Common myeloid progenitor, CD34-positive (primary cell): ENCODE results near the gene NTM.

Source experiments
- CTCF ChIA-PET: fragments of 350-600 bp; sonication (Branson Sonifier 250); formaldehyde crosslinking; loops from one replicate; lab custom pipeline; 2021; ENCODE audit warnings: antibody characterized with exemption; lab: Charles Lee
- POLR2A ChIA-PET: fragments of 350-600 bp; sonication (Branson Sonifier 250); formaldehyde crosslinking; loops from one replicate; lab custom pipeline; 2021; ENCODE audit warnings: antibody characterized with exemption; lab: Charles Lee
- DNase-seq, 3 donors: peaks; one replicate each; pipeline versions ENCODE4 v3.0.0 to v3.0.0-alpha.2; 2013
- H3K27ac ChIP-seq, 2 experiments: 1 replicate in 1 of 2; 2 replicates in 1 of 2; pipeline ENCODE4 v1.7.0; 2013; ENCODE audit warnings: inconsistent platforms in 2 of 2, low read length in 2 of 2, mild to moderate bottlenecking in 2 of 2, low read depth in 1 of 2, moderate library complexity in 1 of 2; ENCODE audit not compliant: severe bottlenecking in 2 of 2, insufficient read depth in 1 of 2, poor library complexity in 1 of 2
- H3K27me3 ChIP-seq, 5 experiments: replicated peaks in 2 of 5; 1 replicate in 3 of 5; 2 replicates in 2 of 5; pipeline versions ENCODE4 v1.6.1 to v1.7.0; 2013; ENCODE audit warnings: low read length in 4 of 5, mild to moderate bottlenecking in 2 of 5, moderate library complexity in 2 of 5, inconsistent platforms in 1 of 5; ENCODE audit not compliant: insufficient read depth in 5 of 5, control insufficient read depth in 4 of 5
- H3K36me3 ChIP-seq, 4 experiments: 1 replicate in 2 of 4; 2 replicates in 2 of 4; pipeline versions ENCODE4 v1.6.1 to v1.7.0; 2013; ENCODE audit warnings: low read length in 3 of 4, control low read depth in 1 of 4, mild to moderate bottlenecking in 1 of 4; ENCODE audit not compliant: control insufficient read depth in 4 of 4, insufficient read depth in 4 of 4
- H3K4me1 ChIP-seq, 4 experiments: 1 replicate in 3 of 4; 2 replicates in 1 of 4; pipeline versions ENCODE4 v1.6.1 to v1.7.1; 2013; ENCODE audit warnings: low read length in 3 of 4, mild to moderate bottlenecking in 3 of 4, control low read depth in 1 of 4, inconsistent platforms in 1 of 4, moderate library complexity in 1 of 4; ENCODE audit not compliant: control insufficient read depth in 4 of 4, insufficient read depth in 4 of 4; ENCODE audit errors: control extremely low read depth in 1 of 4
- H3K4me3 ChIP-seq, 7 experiments: 1 replicate in 4 of 7; 2 replicates in 3 of 7; pipeline versions ENCODE4 v1.5.1 to v1.7.0; 2013; ENCODE audit warnings: mild to moderate bottlenecking in 7 of 7, low read length in 6 of 7, moderate library complexity in 6 of 7, inconsistent platforms in 2 of 7, low read depth in 2 of 7, control low read depth in 1 of 7; ENCODE audit not compliant: insufficient read depth in 4 of 7, control insufficient read depth in 1 of 7; ENCODE audit errors: extremely low read depth in 1 of 7
- H3K9me3 ChIP-seq, 5 experiments: 1 replicate in 4 of 5; 2 replicates in 1 of 5; pipeline versions ENCODE4 v1.6.1 to v1.7.1; 2013; ENCODE audit warnings: low read length in 4 of 5, mild to moderate bottlenecking in 2 of 5, inconsistent platforms in 1 of 5, low read depth in 1 of 5, moderate library complexity in 1 of 5; ENCODE audit not compliant: control insufficient read depth in 4 of 5, insufficient read depth in 2 of 5; ENCODE audit errors: control extremely low read depth in 1 of 5
- WGBS: methylation state at CpG from one replicate; pipeline ENCODE4 v1.1.5; 2013; ENCODE audit not compliant: insufficient coverage; 5-methylcytosine and 5-hydroxymethylcytosine counted together

The NTM gene

GRCh38 chr11:131870305-131870704, 499.9 kb downstream of the NTM start:
- ChIA-PET POLR2A (interaction anchor here (0.5 kb wide), 1 partner anchor 22 kb away, joined by 3 read pairs; no protein-coding TSS in a partner anchor), CTCF (interaction anchor here (0.9 to 5.7 kb wide), 5 partner anchors 11 to 257 kb away, joined by 4 to 36 read pairs (median 17); no protein-coding TSS in a partner anchor)
- no peak for DNase-seq
- no peaks in the 10 kb centered on the region for H3K9me3 ChIP-seq
- no peak overlapping the region for H3K27ac ChIP-seq
- WGBS = 100% methylated on average over 2 of the region's 2 CpGs
- H3K27me3 ChIP-seq = no peaks in the 10 kb centered on the region
- no peak overlapping the region for H3K4me3 ChIP-seq
- H3K4me1 ChIP-seq = no peaks in the 10 kb centered on the region
- H3K36me3 ChIP-seq = no peaks in the 10 kb centered on the region

GRCh38 chr11:131871006-131871405, 500.6 kb downstream of the NTM start:
- CTCF ChIA-PET = interaction anchor here (1.3 to 5.7 kb wide), 2 partner anchors 123 to 256 kb away, joined by 3 to 36 read pairs; no protein-coding TSS in a partner anchor

DNA sequence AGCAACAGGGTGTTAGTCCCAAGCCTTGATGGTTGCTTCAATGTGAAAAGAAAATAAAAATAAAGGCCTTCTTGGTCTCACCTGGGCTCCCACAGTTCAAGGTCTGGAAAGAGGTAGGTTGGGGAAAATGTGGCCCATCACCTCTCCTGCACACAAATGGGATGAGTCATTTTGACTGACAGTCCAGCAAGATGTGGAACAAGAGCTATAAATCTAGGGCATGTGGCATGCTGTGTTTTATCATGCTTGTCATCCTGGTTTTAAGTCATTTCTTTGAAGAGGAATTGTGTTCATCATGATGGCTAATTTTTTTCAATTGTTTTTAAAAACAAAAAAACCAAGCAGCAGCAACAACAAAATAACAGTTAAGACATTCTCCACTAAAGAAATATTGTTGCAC, 503.7 kb downstream of the NTM start:
- no peaks in the 10 kb centered on the region for H3K36me3 ChIP-seq
- ChIA-PET CTCF (interaction anchor here (1.4 kb wide), 1 partner anchor 24 kb away, joined by 3 read pairs; no protein-coding TSS in a partner anchor), POLR2A (no interaction called here)
- H3K9me3 ChIP-seq = no peaks in the 10 kb centered on the region
- DNase-seq = no peak
- H3K4me3 ChIP-seq = no peak overlapping the region
- H3K27ac ChIP-seq = no peak overlapping the region
- peaks cover 0 to 5% (median 2%) of the 10 kb centered on the region in 5 experiments for H3K27me3 ChIP-seq
- H3K4me1 ChIP-seq = no peaks in the 10 kb centered on the region

More at GRCh38 chr11:131871006-131871405, 500.6 kb downstream of the NTM start:
- H3K9me3 ChIP-seq = no peaks in the 10 kb centered on the region
- POLR2A ChIA-PET = no interaction called here
- no peak overlapping the region for H3K27ac ChIP-seq
- H3K27me3 ChIP-seq = peaks cover 0 to 2% (median 0%) of the 10 kb centered on the region in 5 experiments
- no peaks in the 10 kb centered on the region for H3K36me3 ChIP-seq
- no peak overlapping the region for H3K4me3 ChIP-seq
- WGBS = 92% methylated on average over 2 of the region's 2 CpGs
- DNase-seq = no peak
- no peaks in the 10 kb centered on the region for H3K4me1 ChIP-seq

GRCh38 chr11:131875611-131876010, 505.2 kb downstream of the NTM start:
- WGBS = 100% methylated on average over 4 of the region's 5 CpGs
- no peak for DNase-seq

GRCh38 chr11:131877246-131877942, 507.0 kb downstream of the NTM start:
- 92% methylated on average over 6 of the region's 10 CpGs for WGBS
- Histone ChIP-seq H3K4me1 (no peaks in the 10 kb centered on the region), H3K9me3 (no peaks in the 10 kb centered on the region), H3K36me3 (no peaks in the 10 kb centered on the region), H3K27ac (no peak overlapping the region), H3K27me3 (peaks cover 0 to 13% (median 5%) of the 10 kb centered on the region in 5 experiments), H3K4me3 (no peak overlapping the region)
- CTCF ChIA-PET = no interaction called here
- POLR2A ChIA-PET = no interaction called here
- no peak for DNase-seq

More at GRCh38 chr11:131875611-131876010, 505.2 kb downstream of the NTM start:
- no peak overlapping the region for H3K4me3 ChIP-seq
- no peaks in the 10 kb centered on the region for H3K4me1 ChIP-seq
- ChIA-PET CTCF (no interaction called here), POLR2A (no interaction called here)
- H3K27me3 ChIP-seq = peaks cover 0 to 10% (median 5%) of the 10 kb centered on the region in 5 experiments
- no peaks in the 10 kb centered on the region for H3K9me3 ChIP-seq
- no peaks in the 10 kb centered on the region for H3K36me3 ChIP-seq
- no peak overlapping the region for H3K27ac ChIP-seq

- WGBS = no CpG with 5 or more reads among the region's 3 CpGs
- H3K4me1 ChIP-seq = no peaks in the 10 kb centered on the region
- peaks cover 0 to 30% (median 8%) of the 10 kb centered on the region in 5 experiments for H3K27me3 ChIP-seq
- POLR2A ChIA-PET = no interaction called here
- no peak for DNase-seq
- no peaks in the 10 kb centered on the region for H3K9me3 ChIP-seq
- no peaks in the 10 kb centered on the region for H3K36me3 ChIP-seq
- H3K4me3 ChIP-seq = no peak overlapping the region
- H3K27ac ChIP-seq = no peak overlapping the region
- CTCF ChIA-PET = no interaction called here
Measured at GRCh38 chr11:131880316-131880715, 509.9 kb downstream of the NTM start.

DNA sequence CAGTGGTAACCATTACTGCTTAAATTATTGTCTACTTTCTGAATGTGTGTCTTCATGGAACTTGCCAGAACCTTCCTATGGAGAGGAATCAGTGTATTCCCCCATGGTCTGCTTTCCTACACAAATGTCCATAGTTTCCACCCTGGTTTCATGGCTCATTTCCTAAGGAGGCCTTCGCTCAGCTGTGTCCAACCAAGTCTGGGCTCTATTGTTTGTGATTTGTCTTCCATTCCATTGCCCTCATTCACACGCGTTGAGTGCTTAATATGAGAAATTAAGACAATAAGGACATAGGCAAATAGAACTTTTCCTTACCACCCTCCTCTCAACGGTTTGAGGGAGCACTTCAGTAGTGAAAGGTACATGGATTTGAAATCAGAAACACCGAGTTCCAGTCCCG, 510.6 kb downstream of the NTM start:
- ChIA-PET CTCF (interaction anchor here (1.1 kb wide), 1 partner anchor 13 kb away, joined by 4 read pairs; no protein-coding TSS in a partner anchor), POLR2A (no interaction called here)
- no peaks in the 10 kb centered on the region for H3K9me3 ChIP-seq

More for the DNA sequence above, 510.6 kb downstream of the NTM start:
- H3K4me3 ChIP-seq = no peak overlapping the region
- H3K27ac ChIP-seq = no peak overlapping the region
- no peaks in the 10 kb centered on the region for H3K36me3 ChIP-seq
- no peaks in the 10 kb centered on the region for H3K4me1 ChIP-seq
- H3K27me3 ChIP-seq = peaks cover 0 to 36% (median 8%) of the 10 kb centered on the region in 5 experiments
- no peak for DNase-seq
- 88% methylated on average over 1 of the region's 6 CpGs for WGBS
